ENCODE results near the gene TNFRSF13B. TPM values are rescaled to one million over a fixed set of nuclear protein-coding genes. Genes with fewer than 3 reads are reported as not detected.
"Not testable (repeated sequence)": the region's sequence is repeated elsewhere in the genome, so short reads cannot be mapped to it uniquely, and the experiment has no call there.

The TNFRSF13B gene
- total RNA-seq, 1 experiment from 2014 or later = not detected

DNA sequence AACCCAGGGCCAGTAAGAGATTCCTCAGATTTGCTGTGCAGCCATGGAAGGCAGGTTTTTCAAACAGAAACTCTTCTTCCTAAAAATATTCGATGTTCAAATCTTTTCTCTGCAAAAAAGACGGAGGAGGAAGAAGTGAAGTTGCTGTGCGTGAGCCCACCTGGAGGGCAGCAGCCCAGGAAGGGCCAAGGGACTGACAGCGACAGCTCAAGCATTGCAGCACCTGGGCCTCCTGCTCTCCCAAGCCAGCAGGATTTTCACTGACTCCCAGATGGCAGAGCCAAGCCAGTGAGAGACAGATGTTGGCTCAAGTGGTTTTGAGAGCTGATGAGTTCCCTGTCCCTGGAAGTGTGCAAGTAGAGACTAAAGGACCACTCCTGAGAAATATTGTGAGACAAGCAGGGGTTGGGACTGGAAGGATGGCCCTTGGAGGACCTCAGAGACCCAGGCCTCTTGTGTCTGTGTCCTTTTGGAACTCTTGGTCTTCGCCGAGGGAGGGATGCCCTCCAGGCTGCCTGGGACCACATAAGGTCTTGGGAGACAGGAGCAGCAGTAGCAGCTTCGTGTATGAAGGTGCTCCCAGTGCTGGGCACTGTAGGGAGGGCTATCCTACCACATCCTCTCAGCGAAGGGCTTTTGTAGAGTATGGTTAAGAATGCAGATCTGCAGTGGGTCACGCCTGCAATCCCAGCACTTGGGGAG lies 29.3 kb upstream of the TNFRSF13B start:
- H3K79me2 ChIP-seq (ENCODE audit: low read length) = no peaks in the 10 kb centered on the region
- DNase-seq = no peak
- H4K20me1 ChIP-seq (ENCODE audit: insufficient read depth, low read depth, low read length) = peaks cover 3% of the 10 kb centered on the region; the same call in 1 of the 2 replicates
- no peak overlapping the region for H3K27ac ChIP-seq (ENCODE audit: low read length)
- H3K36me3 ChIP-seq (ENCODE audit: insufficient read depth, low read length) = no peaks in the 10 kb centered on the region
- no peak overlapping the region for H3K9ac ChIP-seq (ENCODE audit: low read length)
- H3K4me2 ChIP-seq (ENCODE audit: low read depth, low read length, poor library complexity, severe bottlenecking) = no peak overlapping the region
- no peaks in the 10 kb centered on the region for H3K27me3 ChIP-seq (ENCODE audit: low read length)
- no peak overlapping the region for H2AFZ ChIP-seq (ENCODE audit: low read length)
- H3K9me2 ChIP-seq (replicated peaks; ENCODE audit: insufficient read depth, low read length) = no peaks in the 10 kb centered on the region
- H3K9me3 ChIP-seq (ENCODE audit: low read length) = no peaks in the 10 kb centered on the region
- H3K4me1 ChIP-seq (ENCODE audit: low read length) = no peaks in the 10 kb centered on the region
- H3K4me3 ChIP-seq (ENCODE audit: low read length) = no peak overlapping the region

DNA sequence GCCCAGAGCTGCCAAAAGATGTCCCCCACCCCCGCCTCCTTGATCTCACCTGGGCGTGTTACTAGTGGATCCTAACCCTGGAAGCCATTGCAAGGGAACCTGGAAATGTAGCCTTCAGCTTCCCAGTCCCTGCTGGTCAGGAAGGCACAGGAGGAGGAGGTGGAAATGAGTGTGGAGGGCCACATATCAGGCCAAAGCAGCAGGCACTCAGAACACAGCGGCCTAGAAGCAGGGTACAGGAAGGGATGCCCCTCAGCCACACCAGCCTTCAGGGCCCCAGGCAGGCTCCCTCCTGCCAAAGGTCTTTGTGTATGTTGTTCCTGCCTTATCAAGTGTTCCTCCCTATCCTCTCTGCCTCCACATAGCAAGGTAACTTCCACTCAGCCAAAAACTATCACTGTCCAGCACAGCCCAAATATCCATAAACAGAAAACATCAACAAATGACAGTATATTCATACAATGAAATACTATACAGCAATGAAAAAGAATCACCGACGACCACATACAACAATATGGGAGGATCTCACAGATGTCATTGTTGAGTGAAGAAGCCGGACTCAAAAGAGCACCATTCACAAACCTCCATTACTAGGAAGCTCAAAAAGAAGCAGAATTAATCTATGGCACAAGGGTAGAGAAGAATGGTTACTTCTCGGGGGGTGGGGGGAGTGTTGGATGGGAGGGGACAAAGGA lies 28.2 kb upstream of the TNFRSF13B start:
- Histone ChIP-seq H3K9me2 (replicated peaks; ENCODE audit: insufficient read depth, low read length) (no peaks in the 10 kb centered on the region), H3K9ac (ENCODE audit: low read length) (no peak overlapping the region), H3K4me2 (ENCODE audit: low read depth, low read length, poor library complexity, severe bottlenecking) (no peak overlapping the region), H3K27me3 (ENCODE audit: low read length) (no peaks in the 10 kb centered on the region), H3K4me1 (ENCODE audit: low read length) (no peaks in the 10 kb centered on the region), H3K36me3 (ENCODE audit: insufficient read depth, low read length) (no peaks in the 10 kb centered on the region), H3K9me3 (ENCODE audit: low read length) (no peaks in the 10 kb centered on the region), H2AFZ (ENCODE audit: low read length) (no peak overlapping the region), H3K27ac (ENCODE audit: low read length) (no peak overlapping the region), H3K4me3 (ENCODE audit: low read length) (no peak overlapping the region), H4K20me1 (ENCODE audit: insufficient read depth, low read depth, low read length) (peaks cover 3% of the 10 kb centered on the region; the same call in 1 of the 2 replicates), H3K79me2 (ENCODE audit: low read length) (no peaks in the 10 kb centered on the region)
- DNase-seq = no peak

DNA sequence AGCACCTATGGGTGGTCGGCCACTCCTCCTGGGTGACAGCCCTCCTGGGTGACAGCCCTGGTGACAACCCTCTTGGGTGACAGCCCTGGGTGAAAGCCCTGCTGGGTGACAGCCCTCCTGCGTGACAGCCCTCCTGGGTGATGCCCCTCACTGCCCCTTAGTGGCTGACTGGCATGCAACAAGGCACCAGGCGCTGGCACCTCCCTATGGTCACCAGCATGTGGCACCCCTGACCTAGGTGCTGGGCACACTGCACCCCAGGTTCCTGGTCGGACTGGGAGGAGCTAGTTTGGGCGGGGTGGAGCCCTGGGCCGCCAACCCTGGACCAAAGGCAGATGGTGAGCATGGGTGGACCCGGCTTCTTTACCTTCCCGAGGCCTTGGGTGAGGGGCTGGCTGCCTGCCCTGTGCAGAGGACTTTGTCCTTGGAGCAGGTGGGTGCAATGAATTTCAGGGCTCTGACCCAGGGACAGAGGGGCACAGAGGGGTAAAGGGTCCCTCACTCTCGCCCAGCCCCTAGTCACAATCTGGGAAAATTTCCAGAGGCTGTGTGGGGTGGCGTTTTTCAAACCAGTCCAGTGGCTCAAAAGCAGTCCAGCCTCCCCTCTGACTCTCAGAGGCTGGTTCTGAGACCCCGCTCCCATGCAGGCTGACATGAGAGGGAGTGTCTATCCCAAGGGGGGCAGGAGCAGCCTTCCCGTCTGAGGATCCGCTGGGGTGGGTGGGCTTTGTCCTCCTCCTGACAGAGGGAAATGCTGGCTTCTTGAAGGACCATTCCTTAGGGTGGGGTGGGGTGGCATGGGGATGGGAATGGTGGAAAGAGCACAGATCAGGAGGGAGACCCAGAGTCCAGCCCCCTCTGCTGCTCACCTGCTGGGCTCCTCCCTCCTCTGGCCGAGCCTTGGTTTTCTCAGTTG lies 25.9 kb upstream of the TNFRSF13B start:
- H3K4me2 ChIP-seq (ENCODE audit: low read depth, low read length, poor library complexity, severe bottlenecking) = no peak overlapping the region
- no peak overlapping the region for H3K27ac ChIP-seq (ENCODE audit: low read length)
- no peak overlapping the region for H3K9ac ChIP-seq (ENCODE audit: low read length)
- H3K36me3 ChIP-seq (ENCODE audit: insufficient read depth, low read length) = no peaks in the 10 kb centered on the region
- no peaks in the 10 kb centered on the region for H3K27me3 ChIP-seq (ENCODE audit: low read length)
- H3K4me3 ChIP-seq (ENCODE audit: low read length) = no peak overlapping the region
- no peak overlapping the region for H2AFZ ChIP-seq (ENCODE audit: low read length)
- no peaks in the 10 kb centered on the region for H3K79me2 ChIP-seq (ENCODE audit: low read length)
- no peaks in the 10 kb centered on the region for H3K4me1 ChIP-seq (ENCODE audit: low read length)
- no peaks in the 10 kb centered on the region for H3K9me3 ChIP-seq (ENCODE audit: low read length)
- DNase-seq = peak; percentile 54
- no peaks in the 10 kb centered on the region for H3K9me2 ChIP-seq (replicated peaks; ENCODE audit: insufficient read depth, low read length)
- H4K20me1 ChIP-seq (ENCODE audit: insufficient read depth, low read depth, low read length) = peaks cover 3% of the 10 kb centered on the region; the same call in 1 of the 2 replicates

DNA sequence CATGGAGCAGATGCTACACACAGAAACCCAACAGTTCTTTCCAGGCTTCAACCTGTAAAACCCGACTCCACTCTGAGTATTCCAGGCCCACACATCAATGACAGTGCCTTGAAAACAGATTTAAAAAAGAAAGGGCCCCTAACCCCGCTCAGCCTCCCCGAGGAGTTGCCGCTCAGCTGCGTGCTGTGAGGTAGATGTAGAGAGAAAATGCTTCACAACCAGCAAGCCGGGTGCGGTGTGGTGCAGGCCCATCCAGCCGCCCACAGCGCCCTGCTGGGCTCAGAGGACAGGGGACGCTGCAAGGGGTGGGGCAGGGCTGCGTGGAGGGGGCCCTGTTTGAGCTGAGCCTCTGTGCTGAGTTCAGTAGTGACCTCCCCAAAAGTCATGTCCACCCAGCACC lies 24.8 kb upstream of the TNFRSF13B start:
- not testable (repeated sequence) for H4K20me1 ChIP-seq (ENCODE audit: insufficient read depth, low read depth, low read length); H3K36me3 ChIP-seq (ENCODE audit: insufficient read depth, low read length); H3K27me3 ChIP-seq (ENCODE audit: low read length); H3K4me3 ChIP-seq (ENCODE audit: low read length); H3K27ac ChIP-seq (ENCODE audit: low read length); DNase-seq; H3K4me1 ChIP-seq (ENCODE audit: low read length); H3K9me3 ChIP-seq (ENCODE audit: low read length); H3K4me2 ChIP-seq (ENCODE audit: low read depth, low read length, poor library complexity, severe bottlenecking); H3K9me2 ChIP-seq (replicated peaks; ENCODE audit: insufficient read depth, low read length); H3K9ac ChIP-seq (ENCODE audit: low read length); H3K79me2 ChIP-seq (ENCODE audit: low read length); H2AFZ ChIP-seq (ENCODE audit: low read length)

DNA sequence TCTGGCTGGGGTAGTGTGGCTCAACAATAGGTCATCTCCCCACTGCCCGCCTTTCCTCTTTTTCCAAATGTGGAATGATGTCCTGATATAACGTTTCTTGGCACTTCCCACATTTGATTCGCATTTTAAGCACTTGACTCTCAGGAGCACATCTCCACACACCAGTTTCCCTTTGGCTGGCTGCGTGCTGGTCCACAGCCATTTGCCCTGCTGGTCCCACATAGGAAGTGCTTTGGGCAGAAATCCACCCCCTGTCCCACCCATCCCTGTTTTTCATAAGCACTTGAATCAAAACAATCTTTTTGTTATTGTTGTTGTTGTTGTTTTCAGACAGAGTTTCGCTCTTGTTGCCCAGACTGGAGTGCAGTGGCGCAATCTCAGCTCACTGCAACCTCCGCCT lies 24.0 kb upstream of the TNFRSF13B start:
- Histone ChIP-seq H3K4me3 (ENCODE audit: low read length) (no peak overlapping the region), H3K79me2 (ENCODE audit: low read length) (no peaks in the 10 kb centered on the region), H3K27ac (ENCODE audit: low read length) (no peak overlapping the region), H3K4me2 (ENCODE audit: low read depth, low read length, poor library complexity, severe bottlenecking) (no peak overlapping the region), H3K36me3 (ENCODE audit: insufficient read depth, low read length) (no peaks in the 10 kb centered on the region), H3K9me3 (ENCODE audit: low read length) (no peaks in the 10 kb centered on the region), H2AFZ (ENCODE audit: low read length) (no peak overlapping the region), H3K9ac (ENCODE audit: low read length) (no peak overlapping the region), H3K27me3 (ENCODE audit: low read length) (no peaks in the 10 kb centered on the region), H3K9me2 (replicated peaks; ENCODE audit: insufficient read depth, low read length) (no peaks in the 10 kb centered on the region), H4K20me1 (ENCODE audit: insufficient read depth, low read depth, low read length) (no peaks in the 10 kb centered on the region), H3K4me1 (ENCODE audit: low read length) (no peaks in the 10 kb centered on the region)
- DNase-seq = no peak

DNA sequence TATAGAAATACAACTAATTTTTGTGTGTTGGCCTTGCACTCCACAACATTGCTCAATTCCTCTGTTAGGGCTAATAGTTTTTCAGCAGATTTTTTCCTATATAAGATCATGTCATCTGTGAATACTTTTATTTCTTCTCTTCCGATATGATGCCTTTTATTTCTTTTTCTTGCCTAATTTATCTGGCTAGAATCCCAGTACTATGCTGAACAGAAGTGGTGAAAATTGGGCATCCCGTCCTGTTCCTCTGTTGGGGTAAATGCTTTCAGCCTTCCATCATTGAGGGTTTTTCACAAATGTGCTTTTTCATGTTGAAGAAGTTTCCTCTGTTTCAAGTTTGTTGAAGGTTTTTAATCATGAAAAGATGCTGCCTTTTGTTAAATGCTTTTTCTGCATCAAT lies 22.7 kb upstream of the TNFRSF13B start:
- H3K4me1 ChIP-seq (ENCODE audit: low read length) = peaks cover 5% of the 10 kb centered on the region
- H2AFZ ChIP-seq (ENCODE audit: low read length) = no peak overlapping the region
- peaks cover 2% of the 10 kb centered on the region; the same call in 1 of the 2 replicates for H3K27me3 ChIP-seq (ENCODE audit: low read length)
- no peaks in the 10 kb centered on the region for H3K36me3 ChIP-seq (ENCODE audit: insufficient read depth, low read length)
- DNase-seq = no peak
- no peak overlapping the region for H3K9ac ChIP-seq (ENCODE audit: low read length)
- H3K9me3 ChIP-seq (ENCODE audit: low read length) = no peaks in the 10 kb centered on the region
- H3K27ac ChIP-seq (ENCODE audit: low read length) = no peak overlapping the region
- H3K4me3 ChIP-seq (ENCODE audit: low read length) = no peak overlapping the region
- H3K79me2 ChIP-seq (ENCODE audit: low read length) = no peaks in the 10 kb centered on the region
- no peaks in the 10 kb centered on the region for H3K9me2 ChIP-seq (replicated peaks; ENCODE audit: insufficient read depth, low read length)
- H3K4me2 ChIP-seq (ENCODE audit: low read depth, low read length, poor library complexity, severe bottlenecking) = no peak overlapping the region
- H4K20me1 ChIP-seq (ENCODE audit: insufficient read depth, low read depth, low read length) = 0 out of 2 replicates have a peak, but pooled peaks cover 1% of the 10 kb centered on the region

DNA sequence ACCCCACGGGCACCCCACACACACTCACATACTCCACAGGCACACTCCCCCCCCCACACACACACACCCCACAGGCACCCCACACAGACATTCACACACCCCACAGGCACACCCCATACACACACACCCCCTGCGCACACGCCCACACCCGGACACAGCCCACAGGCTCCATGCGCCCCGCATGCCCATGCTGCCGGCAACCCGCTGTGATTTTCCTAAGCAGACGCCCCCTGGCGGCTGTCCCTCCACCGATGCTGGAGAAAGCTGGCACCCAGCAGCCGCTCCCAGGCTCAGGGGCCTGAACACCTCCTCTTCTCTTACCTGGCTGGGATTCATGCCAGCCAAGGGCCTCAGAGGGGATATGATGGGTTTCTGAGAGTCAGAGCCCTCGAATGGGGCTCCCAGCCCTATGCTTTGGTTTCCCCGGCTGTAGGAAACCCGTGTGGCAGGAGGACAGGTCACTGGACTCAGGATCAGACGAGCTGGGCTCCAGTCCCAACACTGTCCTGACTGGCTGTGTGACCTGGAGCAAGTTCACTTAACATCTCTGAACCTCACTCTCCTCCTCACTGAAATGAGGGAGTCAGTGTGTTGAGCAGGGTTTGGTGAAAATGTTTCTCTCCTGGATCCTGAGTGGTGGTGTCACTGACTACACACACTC lies 19.6 kb upstream of the TNFRSF13B start:
- Histone ChIP-seq H3K4me1 (ENCODE audit: low read length) (peaks cover 37% of the 10 kb centered on the region), H3K4me2 (ENCODE audit: low read depth, low read length, poor library complexity, severe bottlenecking) (no peak overlapping the region)

More for the DNA sequence above, 19.6 kb upstream of the TNFRSF13B start:
- Histone ChIP-seq H2AFZ (ENCODE audit: low read length) (no peak overlapping the region), H3K9ac (ENCODE audit: low read length) (no peak overlapping the region), H4K20me1 (ENCODE audit: insufficient read depth, low read depth, low read length) (peaks cover 4% of the 10 kb centered on the region; the same call in 1 of the 2 replicates), H3K79me2 (ENCODE audit: low read length) (no peaks in the 10 kb centered on the region), H3K27ac (ENCODE audit: low read length) (no peak overlapping the region), H3K27me3 (ENCODE audit: low read length) (peaks cover 3% of the 10 kb centered on the region; the same call in 1 of the 2 replicates), H3K9me3 (ENCODE audit: low read length) (no peaks in the 10 kb centered on the region), H3K9me2 (replicated peaks; ENCODE audit: insufficient read depth, low read length) (no peaks in the 10 kb centered on the region), H3K36me3 (ENCODE audit: insufficient read depth, low read length) (no peaks in the 10 kb centered on the region), H3K4me3 (ENCODE audit: low read length) (no peak overlapping the region)
- peak; percentile 93 for DNase-seq

Data from Karpas-422 (cell line).